ENCODE results near the gene USP5.

DNA sequence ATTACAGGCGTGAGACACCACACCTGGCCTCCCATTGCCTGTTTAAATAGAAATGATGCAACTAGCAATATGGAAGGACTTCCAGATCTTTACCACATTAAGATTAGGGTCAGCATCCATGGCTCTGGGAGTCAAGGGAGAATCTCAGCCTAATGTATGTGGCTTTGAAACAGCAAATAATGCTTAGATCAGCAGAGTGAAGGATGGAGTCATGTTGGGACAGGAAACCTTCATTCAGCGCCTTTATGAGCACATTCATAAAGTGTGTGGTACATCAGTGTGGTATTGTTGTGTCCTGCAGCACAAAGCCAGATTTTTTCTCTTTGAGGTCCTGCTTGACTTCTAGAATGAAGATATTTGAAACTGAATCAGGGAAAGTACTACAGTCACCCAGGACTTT is 36.4 kb downstream of the USP5 start:
- TF ChIP-seq, protein P1, sequence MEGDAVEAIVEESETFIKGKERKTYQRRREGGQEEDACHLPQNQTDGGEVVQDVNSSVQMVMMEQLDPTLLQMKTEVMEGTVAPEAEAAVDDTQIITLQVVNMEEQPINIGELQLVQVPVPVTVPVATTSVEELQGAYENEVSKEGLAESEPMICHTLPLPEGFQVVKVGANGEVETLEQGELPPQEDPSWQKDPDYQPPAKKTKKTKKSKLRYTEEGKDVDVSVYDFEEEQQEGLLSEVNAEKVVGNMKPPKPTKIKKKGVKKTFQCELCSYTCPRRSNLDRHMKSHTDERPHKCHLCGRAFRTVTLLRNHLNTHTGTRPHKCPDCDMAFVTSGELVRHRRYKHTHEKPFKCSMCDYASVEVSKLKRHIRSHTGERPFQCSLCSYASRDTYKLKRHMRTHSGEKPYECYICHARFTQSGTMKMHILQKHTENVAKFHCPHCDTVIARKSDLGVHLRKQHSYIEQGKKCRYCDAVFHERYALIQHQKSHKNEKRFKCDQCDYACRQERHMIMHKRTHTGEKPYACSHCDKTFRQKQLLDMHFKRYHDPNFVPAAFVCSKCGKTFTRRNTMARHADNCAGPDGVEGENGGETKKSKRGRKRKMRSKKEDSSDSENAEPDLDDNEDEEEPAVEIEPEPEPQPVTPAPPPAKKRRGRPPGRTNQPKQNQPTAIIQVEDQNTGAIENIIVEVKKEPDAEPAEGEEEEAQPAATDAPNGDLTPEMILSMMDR (IDR thresholded peaks at IDR 0.05; ENCODE audit: poor library complexity): no peak
- no peak for TF ChIP-seq EZH2 (IDR thresholded peaks at IDR 0.05; ENCODE audit: borderline replicate concordance)
- no peak for TF ChIP-seq EZH2phosphoT487 (IDR thresholded peaks at IDR 0.05; ENCODE audit: low read depth, severe bottlenecking, unreplicated experiment)

Measured in hepatocyte (in vitro differentiated cells).